ENCODE results near the gene VPS51. TPM values are rescaled to one million over a fixed set of nuclear protein-coding genes. Genes with fewer than 3 reads are reported as not detected.

The VPS51 gene
- total and polyA plus RNA-seq, 2 of the 4 experiments (the other 2 are of a cell fraction): 56.3 to 113 TPM

GRCh38 chr11:65083834-65084597 is 12.0 kb upstream of the VPS51 start, which contains the start of the genes CDCA5 and ZFPL1 (continued):
- TF ChIP-seq, protein P1, sequence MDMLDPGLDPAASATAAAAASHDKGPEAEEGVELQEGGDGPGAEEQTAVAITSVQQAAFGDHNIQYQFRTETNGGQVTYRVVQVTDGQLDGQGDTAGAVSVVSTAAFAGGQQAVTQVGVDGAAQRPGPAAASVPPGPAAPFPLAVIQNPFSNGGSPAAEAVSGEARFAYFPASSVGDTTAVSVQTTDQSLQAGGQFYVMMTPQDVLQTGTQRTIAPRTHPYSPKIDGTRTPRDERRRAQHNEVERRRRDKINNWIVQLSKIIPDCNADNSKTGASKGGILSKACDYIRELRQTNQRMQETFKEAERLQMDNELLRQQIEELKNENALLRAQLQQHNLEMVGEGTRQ (IDR thresholded peaks at IDR 0.05; ENCODE audit: low read depth, low read length): peak; percentile 38; the same call in 1 of the 2 replicates
- TF ChIP-seq POLR2A (IDR thresholded peaks at IDR 0.05; ENCODE audit: low read depth, low read length): peak; percentile 97
- no peak for TF ChIP-seq MAFK (IDR thresholded peaks at IDR 0.05; ENCODE audit: low read depth, low read length)

Measured in IMR-90 (cell line).